LoVo (cell line): Measurements from ENCODE around the gene PDILT.
A peak's percentile ranks its signal among the peaks of the same experiment; 100 is the strongest.
"Not testable (repeated sequence)": the region's sequence is repeated elsewhere in the genome, so short reads cannot be mapped to it uniquely, and the experiment has no call there.

Source experiments
- DNase-seq: peaks from one replicate; pipeline ENCODE4 v3.0.0-alpha.2; 2016; ENCODE audit warnings: low spot score

Gene PDILT, protein sequence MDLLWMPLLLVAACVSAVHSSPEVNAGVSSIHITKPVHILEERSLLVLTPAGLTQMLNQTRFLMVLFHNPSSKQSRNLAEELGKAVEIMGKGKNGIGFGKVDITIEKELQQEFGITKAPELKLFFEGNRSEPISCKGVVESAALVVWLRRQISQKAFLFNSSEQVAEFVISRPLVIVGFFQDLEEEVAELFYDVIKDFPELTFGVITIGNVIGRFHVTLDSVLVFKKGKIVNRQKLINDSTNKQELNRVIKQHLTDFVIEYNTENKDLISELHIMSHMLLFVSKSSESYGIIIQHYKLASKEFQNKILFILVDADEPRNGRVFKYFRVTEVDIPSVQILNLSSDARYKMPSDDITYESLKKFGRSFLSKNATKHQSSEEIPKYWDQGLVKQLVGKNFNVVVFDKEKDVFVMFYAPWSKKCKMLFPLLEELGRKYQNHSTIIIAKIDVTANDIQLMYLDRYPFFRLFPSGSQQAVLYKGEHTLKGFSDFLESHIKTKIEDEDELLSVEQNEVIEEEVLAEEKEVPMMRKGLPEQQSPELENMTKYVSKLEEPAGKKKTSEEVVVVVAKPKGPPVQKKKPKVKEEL

DNA sequence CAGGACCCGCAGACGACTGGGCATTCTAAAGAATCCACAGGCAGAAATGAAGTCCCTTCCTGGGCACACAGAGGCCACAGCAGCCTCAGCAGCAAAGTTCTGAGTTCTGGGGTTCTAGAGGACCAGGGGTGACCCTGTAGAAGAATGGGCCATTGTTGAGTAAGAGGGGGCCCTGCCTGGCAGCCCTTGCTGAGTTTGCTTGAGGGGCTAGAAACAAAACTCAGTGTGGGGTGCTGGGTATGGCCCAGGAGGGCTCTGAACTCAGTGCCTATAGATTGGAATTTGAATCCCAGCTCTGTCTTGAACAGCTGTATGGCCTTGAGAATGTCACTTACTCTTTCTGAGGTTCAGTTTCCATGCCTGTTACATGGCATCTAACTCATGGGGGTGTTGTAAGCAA lies at the start of gene PDILT:
TSS of gene PDILT (minus strand) at position 101 of the 400 bp plus-strand sequence. CDS start 5,437 bp downstream, outside the sequence.
- DNase-seq: no peak

DNA sequence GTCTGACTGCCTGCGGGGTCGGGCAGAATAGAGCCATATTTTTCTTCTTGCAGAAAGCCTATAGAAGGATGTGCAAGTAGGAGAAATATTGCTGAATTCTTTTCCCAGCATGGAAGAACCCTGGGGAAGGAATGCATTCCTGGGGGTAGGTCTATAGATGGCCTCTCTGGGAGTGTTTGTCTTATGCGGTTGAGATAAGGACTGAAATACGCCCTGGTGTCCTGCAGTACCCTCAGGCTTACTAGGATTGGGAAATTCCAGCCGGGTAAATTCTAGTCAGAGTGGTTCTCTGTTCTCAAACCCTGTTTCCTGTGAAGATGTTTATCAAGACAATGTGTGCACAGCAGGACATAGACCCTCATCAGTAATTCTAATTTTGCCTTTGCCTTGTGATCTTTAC lies 49.1 kb upstream of the PDILT start:
- DNase-seq: not testable (repeated sequence)

DNA sequence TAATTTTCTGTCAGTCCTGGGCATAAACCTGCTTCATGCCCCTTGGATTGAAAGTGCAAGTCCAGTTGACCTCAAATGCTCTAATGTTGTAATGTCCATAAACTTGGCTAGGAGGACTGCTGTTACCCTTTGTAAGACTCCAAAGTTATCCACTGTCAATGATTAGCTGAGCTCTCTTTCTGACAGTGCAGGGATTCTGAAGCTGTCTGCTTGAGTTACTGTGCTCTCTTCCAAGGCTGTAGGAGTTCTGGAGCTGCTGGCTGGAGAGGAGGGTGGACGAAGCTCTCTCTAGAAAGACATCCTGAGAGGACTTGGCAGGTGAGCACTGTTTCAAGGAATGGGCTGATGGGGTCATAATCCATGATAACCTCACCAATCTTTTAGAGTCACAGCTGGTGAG lies 46.8 kb upstream of the PDILT start, which contains the start of gene ACSM2A:
TSS of gene ACSM2A (plus strand) at position 158 of the 400 bp plus-strand sequence. CDS start 8,594 bp downstream, outside the sequence.
- DNase-seq: not testable (repeated sequence)

DNA sequence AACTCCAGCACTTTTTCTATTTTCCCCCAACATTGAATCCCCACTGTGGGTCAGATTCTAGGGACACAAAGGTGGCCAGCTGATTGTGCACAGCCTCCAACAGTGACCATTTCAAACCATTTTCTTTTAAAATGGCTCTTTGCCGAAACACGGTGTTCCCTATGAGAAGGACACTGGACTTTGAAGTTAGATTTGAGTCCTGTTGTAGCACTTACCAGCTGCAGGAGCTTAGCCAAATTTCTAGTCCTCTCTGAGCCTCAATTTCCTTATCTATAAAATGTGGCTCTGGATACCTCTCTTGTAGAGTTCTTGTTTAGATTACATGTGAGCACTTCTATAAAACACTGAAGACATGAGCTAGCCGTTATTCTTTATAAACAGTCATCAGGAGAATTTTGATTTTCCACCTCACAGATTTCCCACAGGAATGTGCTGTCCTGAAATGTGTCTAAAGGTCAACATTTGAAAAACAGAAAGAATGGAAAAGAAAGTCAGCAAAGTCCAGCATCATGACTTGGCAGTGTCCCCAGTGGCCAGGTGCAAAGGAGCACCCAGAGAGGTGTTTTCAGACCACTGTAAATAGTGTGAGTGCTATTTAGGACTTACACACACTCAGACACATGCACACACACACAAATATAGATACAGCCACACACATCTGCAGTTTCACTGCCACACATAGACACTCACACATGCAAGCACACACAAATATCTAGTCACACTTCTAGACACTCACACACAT lies 42.3 kb upstream of the PDILT start:
- not testable (repeated sequence) for DNase-seq

DNA sequence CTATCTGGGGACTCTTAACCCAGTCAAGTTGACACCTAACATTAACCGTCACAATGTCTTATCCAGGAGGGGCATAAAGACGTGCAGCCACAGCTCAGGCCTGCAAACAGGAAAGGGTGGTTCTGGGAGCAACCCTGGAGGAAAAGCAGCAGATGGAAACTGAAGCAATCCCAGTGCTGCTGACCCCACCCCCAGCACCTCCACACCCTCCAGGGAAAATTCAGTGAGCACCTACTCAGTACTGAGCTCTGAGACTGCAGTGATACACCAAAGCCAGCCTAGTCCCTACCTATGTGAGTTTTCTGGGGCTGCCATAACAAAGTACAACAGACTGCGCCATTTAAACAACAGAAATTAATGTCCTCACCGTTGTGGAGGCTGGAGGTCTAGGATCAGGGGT lies 37.3 kb upstream of the PDILT start:
- DNase-seq: not testable (repeated sequence)

DNA sequence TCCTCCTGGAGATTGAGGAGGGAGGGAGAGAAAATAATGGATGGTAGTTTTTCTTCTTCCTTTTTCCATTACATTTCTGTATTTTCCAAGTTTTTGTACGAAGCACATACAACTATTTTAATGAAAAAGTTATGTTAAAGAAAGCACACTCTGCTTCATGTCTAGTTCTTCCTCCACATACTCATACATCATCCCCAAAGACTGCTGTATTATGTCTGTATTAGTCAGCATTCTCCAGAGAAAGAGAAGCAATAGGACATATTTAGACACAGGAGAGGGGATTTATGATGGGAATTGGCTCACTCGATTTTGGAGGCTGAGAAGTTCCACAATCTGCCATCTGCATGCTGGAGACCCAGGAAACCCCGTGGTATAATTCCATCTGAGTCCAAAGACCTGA lies 36.7 kb upstream of the PDILT start:
- no peak for DNase-seq

DNA sequence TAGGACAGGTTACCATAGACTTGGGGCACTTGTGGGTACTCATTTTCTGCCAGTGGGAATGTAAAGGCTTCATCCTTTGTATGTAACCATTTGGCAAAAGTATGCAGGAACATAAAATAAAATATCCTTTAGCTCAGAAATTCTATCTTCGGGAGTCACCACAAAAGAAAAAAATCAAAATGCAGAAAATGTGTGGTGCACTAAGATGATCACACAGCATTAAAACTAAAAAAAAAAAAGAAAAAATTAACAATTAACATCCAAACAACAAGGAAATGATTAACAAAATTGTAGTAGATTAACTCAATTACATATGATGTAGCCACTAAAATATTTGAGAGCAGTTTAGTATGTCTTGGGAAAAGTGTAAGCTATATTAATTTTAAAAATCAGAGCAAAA lies 36.2 kb upstream of the PDILT start:
- not testable (repeated sequence) for DNase-seq

DNA sequence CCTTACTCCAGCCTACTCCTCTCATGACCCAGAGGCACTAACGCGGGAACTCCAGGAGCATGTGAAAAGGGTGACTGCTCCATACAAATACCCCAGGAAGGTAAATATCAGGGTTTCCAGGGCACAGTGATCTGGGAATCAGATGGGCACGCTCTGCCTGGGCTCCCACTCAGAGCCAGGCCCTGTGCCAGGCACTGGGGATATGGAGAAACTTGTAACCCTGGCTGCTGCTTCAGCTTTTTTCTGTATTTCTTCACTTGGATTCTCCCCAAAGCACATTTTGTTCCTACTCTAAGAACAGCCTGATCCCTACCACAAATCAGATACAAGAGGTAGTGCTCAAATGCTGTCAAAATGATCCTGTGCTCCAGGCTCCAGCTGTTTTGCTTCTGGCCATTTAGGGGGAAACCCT lies 35.3 kb upstream of the PDILT start:
- not testable (repeated sequence) for DNase-seq

DNA sequence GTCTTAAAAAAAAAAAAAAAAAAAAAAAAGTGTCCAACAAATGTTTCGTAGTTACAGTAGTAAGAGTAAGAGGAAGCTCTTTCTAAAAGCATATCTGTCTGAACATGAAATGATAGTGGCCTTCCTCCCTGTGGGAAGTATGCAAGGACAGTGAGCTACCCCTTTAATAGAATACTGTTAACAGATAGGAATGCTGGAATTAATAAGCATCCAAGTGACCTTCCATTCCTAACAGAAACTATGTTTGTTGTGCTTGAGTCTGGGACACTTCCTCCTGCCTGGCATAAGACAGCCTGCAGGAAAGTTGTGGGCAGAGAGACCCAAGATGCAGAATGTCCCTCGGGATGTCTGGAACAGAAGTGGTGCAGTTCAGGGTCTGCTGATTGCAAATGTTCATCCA lies 34.4 kb upstream of the PDILT start:
- DNase-seq: not testable (repeated sequence)

DNA sequence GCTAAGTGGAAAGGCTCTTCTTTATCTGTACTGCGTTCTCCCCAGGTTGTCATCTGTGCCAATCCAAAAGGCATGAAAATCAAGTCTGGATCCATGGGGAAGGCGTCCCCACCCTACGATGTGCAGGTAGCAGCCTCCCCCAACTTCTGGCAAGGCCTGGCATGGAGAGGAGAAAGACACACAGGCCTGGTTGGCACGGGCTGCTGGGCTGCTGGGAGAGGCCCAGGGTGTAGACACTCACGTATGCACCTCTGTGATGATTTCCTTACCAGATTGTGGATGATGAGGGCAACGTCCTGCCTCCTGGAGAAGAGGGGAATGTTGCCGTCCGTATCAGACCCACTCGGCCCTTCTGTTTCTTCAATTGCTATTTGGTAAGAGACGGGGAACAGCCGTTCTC lies 26.4 kb upstream of the PDILT start:
- no peak for DNase-seq

DNA sequence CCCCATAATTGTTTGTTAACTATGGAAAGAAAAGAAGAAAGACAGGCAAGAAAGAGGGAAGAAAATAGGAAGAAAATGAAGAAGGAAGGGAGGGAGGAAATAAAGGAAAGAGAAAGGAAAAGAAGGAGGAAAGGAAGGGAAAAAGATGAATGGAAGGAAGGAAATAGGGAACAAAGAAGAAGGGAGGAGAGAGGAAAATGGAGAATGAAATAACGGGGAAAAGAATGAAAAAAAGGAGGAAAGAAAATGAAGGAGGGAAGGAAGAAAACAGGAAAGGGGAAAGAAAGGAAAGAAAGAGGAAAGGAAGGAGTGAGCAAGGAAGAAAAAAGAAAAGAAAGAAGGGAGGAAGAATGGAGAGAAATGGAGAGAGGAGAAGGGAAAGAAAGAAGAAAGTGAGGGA lies 25.9 kb upstream of the PDILT start:
- DNase-seq: not testable (repeated sequence)

DNA sequence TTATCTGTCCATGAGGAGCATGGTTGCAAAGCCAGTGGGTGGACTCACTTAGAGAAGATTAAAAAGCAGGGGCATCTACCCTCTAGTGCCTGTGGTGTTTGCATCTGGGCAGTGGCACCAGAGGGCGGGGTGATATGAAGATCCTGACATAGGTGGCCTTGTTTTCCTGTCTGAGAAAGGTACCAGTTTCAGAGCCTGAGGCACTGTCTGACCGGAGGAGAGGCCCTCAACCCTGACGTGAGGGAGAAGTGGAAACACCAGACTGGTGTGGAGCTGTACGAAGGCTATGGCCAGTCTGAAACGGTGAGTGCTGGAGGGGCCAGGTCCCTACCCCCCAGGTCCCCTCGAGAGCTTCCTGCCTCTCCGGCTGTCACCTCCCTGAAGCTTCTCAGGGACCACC lies 25.0 kb upstream of the PDILT start:
- not testable (repeated sequence) for DNase-seq

DNA sequence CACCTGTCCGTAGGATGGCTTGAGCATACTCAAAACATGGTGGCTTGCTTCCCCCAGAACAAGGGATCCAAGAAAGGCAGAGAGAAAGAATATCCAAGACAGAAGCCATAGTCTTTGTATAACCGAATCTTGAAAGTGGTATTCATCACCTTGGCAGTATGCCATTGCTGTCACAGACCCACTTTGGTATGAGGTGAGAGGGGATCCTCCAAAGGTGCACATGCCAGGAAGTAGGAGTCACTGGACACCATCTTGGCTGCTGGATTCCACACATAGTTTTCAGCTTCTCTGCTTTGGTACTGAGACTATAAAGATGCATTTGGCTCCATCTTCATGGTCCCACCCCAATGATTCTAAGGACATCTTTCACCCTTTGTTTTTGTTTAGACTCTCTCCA lies 22.9 kb upstream of the PDILT start:
- DNase-seq: peak; percentile 21

DNA sequence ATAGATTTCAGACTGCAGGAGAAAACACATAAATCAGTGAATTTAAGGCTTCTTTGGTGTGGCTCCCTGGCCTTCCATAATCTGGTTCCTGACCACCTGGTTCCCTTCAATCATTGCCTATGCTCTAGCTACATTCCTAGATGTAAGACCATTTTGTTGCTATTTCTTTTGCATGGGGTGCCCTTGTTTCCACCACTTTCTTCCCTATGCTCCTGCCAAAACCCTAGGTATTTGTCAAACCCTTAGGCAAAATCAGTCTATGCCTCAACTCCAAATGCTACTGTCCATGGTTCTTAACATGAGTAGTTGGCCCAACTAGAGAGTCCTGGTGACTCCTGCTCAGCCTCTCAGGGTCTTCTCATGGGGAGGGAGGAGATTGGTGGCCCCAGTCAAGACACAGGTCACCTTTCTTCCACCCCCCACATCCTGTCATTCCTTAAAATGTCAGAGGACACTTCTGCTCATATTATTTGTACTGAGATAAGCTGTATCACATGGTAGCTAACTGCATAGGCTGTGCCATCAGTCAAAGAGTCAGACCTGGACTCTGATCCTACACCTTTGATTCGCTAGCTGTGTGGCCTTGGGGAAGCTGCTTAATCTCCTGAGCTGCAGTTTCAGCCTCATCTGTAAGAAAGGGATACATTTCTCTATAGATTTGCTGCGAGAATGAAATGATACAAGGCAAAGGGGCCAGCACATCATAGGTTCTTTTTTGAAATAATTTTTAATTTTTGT lies 19.8 kb upstream of the PDILT start:
- DNase-seq: no peak

DNA sequence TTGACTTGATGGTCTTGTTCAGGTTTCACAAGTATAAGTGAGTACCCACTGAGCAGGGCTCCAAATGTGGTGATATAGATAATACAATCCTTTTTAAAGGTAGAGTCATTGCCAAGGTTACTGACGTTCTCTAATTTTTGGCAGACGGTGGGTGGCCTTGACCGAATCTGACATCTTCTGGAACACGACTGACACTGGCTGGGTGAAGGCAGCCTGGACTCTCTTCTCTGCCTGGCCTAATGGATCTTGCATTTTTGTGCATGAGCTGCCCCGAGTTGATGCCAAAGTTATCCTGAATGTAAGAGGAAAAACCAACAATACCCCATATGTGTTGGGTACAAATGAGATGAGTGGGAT lies 19.2 kb upstream of the PDILT start:
- DNase-seq: not testable (repeated sequence)

DNA sequence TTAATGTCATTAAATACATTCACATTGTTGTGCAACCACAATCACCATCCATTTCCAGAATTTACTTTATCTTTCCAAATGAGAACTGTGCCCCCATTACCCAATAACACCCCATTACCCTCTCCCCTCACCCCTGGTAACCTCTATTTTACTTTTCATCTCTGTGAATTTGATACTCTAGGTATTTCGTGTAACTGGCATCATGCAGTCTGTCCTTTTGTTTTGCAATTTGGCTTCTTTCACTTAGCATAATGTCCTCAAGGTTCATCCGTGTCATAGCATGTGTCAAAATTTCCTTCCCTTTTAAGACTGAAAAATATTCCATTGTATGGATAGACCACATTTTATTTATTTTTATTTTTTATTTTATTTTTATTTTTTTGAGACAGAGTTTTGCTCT lies 17.2 kb upstream of the PDILT start:
- not testable (repeated sequence) for DNase-seq

DNA sequence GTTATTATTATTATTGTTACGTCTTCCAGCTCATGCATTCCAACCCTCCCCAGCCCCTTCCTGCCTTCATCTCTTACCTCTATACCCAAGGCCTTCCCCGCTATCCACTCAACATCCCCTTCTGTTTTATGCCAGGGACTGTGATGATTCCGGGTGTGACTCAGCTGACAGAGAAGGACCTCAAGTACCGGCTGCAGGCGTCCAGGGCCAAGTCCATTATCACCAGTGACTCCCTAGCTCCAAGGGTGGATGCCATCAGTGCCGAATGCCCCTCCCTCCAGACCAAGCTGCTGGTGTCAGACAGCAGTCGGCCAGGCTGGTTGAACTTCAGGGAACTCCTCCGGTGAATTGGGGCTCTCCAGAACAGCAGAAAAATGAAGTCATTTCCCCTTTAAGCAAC lies 14.6 kb upstream of the PDILT start:
- DNase-seq: not testable (repeated sequence)

DNA sequence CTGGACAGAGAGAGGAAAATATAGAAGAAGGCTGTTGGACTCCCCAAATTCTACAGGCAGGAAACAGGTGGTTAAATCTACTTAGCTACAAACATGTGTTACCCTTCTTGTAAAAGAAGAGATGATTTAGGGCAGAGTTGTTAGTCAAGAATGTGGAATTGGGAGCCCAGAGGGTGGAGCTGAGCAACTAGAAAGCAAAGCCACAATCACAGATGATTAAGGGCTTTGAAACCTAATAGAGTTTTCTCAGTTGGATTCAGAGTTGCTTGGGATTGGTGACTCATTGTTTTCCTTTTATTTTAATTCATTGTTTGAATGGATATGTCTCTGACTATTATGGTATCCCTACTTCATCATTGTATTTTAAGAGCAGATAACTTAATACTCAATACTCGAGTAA lies 11.0 kb upstream of the PDILT start:
- no peak for DNase-seq

DNA sequence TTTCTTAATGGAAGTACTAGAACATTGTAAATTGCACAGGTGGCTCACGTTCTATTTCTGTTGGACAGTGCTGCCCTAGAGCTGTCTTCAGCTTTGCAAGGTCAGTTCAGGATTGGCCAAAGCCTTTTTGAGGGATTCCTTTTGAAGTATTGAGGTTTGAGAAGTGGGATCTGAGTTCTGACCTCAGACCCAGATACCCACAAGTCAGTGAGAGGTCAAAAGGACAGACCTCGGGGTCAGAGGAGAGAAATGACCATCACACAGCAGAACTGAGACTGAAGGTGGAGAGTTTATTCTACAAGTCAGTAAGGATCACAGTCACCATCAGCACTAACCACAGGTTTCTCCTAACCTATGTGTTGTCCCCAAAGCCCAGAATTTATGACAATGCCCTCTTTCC lies 6.5 kb upstream of the PDILT start:
- no peak for DNase-seq

DNA sequence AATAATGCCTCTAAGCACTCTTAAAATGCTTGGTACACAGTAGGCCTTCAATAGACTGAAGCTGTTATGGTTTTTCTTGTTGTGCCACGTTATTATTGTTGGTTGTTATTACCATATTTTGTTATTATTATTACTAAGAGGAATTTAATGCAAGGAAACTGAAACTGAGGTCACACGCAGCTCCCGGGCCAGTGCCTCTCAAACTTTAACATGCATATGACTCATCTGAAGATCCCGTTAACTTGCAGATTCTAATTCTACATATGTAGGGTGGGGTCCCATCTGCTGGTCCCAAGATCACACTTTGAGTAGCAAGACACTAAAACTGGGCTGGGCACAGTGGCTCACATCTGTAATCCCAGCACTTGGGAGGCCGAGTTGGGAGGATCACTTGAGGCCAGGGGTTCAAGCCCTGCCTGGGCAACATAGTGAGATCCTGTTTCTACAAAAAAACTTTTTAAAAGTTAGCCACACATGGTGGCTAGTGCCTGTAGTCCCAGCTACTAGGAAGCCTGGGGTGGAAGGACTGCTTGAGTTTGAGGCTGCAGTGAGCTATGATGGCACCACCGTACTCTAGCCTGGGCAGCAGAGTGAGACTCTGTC lies 5.7 kb upstream of the PDILT start:
- DNase-seq: no peak

DNA sequence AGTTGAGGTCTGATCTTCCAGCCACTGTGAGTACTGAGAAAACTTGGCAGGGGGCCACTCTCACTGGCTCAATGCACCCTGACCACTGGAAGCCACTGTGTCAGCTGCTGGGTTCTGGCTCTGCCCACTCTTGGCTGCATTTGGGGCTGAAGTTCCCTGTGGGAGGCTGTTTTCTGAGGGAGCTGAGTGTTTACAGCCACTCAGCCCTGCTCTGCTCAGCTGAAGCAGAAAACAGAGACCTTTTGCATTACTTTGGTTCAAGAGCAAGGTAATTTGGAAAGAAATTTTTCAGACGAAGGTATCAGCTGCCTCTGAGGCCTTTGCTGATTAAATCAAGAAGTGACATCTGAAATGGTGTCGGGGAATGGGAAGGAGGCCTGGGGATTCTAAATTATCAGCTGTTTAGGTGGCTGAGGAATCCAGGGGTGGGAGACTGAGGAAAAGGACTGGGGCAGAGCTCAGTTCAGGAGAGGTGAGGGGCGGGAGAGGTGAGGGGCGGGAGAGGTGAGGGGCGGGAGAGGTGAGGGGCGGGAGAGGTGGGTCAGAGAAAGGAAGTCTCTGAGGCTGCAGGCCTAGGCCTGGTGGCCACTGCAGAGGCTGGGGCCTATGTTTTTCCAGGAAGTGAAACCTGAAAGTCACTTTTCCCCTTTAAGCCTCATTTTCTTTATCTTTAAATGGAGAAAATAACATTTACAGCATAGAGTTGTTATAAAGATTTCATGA lies 5.0 kb upstream of the PDILT start, which contains the start of gene ACSM5:
TSS of gene ACSM5 (plus strand) at position 137 of the 723 bp plus-strand sequence. CDS start 1,951 bp downstream, outside the sequence.
- no peak for DNase-seq
